Mucosa of descending colon (tissue), 3 donors: ENCODE measurements around the gene IFNL2. TPM values are rescaled to one million over a fixed set of nuclear protein-coding genes. Genes with fewer than 3 reads are reported as not detected.
"Not testable (repeated sequence)": the region's sequence is repeated elsewhere in the genome, so short reads cannot be mapped to it uniquely, and the experiment has no call there.

Source experiments
- ATAC-seq: fragments of 200-7000 bp; cut with Tn5 transposase; one replicate; pipeline ENCODE4 v1.9.1; 2020; ENCODE audit warnings: mild to moderate bottlenecking, moderate library complexity
- DNase-seq, 3 donors: peaks; one replicate each; pipeline ENCODE4 v3.0.0-alpha.2; 2020
- H3K36me3 ChIP-seq: fragments of 200-600 bp; one replicate; pipeline ENCODE4 v1.8.0; 2021; ENCODE audit warnings: low read depth, mild to moderate bottlenecking
- H3K4me1 ChIP-seq: fragments of 200-600 bp; one replicate; pipeline ENCODE4 v1.8.0; 2021; ENCODE audit warnings: low read depth, mild to moderate bottlenecking
- H3K4me3 ChIP-seq: fragments of 200-600 bp; one replicate; pipeline ENCODE4 v1.8.0; 2021; ENCODE audit warnings: mild to moderate bottlenecking
- H3K9me3 ChIP-seq: fragments of 200-600 bp; one replicate; pipeline ENCODE4 v1.8.0; 2021; ENCODE audit warnings: mild to moderate bottlenecking
- CTCF ChIP-seq: fragments of 200-600 bp; IDR thresholded peaks from one replicate; pipeline ENCODE4 v1.8.0; 2022; ENCODE audit warnings: antibody characterized with exemption, mild to moderate bottlenecking
- intact Hi-C, 2 donors: fragments of 100-400 bp; cut with DNase I in 1 of 2; cut with micrococcal nuclease in 1 of 2; formaldehyde crosslinking; loops; one replicate each; pipeline versions ENCODE4 v1.11.0 to v1.11.1; 2022; cut with DNase I, micrococcal nuclease
- total RNA-seq, 3 donors: library from RNA; stranded (reverse); fragmentation: NEBNext Ultra II Directional in 2 of 3; extraction: Animal tissue kit (Norgen Biotek cat#: 25700) in 2 of 3; gene quantifications; one replicate each; pipeline versions ENCODE4 v1.2.1 to v1.2.4, GENCODE V29; 2021 to 2023
- donor health status: DM: no; HTN: no; CAD: no; lungs with moderate emphysema.
- donor health status: DM: no; HTN: no; CAD: no.
- donor health status: DM: no; HTN: yes; CAD: no.

IFNL2 gene
- total RNA-seq, 3 donors from 2014 or later = not detected

- no peaks in the 10 kb centered on the region for H3K9me3 ChIP-seq
- no peak for TF ChIP-seq CTCF
- DNase-seq (no peak), ATAC-seq (no peak)
- H3K4me3 ChIP-seq = no peak overlapping the region
- no peaks in the 10 kb centered on the region for H3K4me1 ChIP-seq
- no peaks in the 10 kb centered on the region for H3K36me3 ChIP-seq
- intact Hi-C loops = no loop called here
Measured at GRCh38 chr19:39270036-39270871, 2.1 kb downstream of the IFNL2 start.

DNA sequence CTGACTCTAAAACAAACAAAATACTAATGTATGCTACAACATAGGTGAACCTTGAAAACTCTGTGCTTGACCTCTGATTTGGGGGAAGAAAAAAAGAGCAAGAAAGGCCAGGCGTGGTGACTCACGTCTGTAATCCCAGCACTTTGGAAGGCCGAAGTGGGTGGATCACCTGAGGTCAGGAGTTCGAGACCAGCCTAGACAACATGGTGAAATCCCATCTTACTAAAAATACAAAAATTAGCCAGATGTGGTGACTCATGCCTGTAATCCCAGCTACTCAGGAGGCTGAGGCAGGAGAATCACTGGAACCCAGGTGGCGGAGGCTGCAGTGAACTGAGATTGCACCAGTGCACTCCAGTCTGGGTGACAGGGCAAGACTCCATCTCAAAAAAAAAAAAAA, 5.7 kb downstream of the IFNL2 start:
- ATAC-seq, H3K4me1 ChIP-seq, H3K9me3 ChIP-seq, H3K36me3 ChIP-seq, DNase-seq, intact Hi-C loops, H3K4me3 ChIP-seq: not testable (repeated sequence)

GRCh38 chr19:39275578-39275977, 7.4 kb downstream of the IFNL2 start:
- Histone ChIP-seq H3K4me1 (no peaks in the 10 kb centered on the region), H3K4me3 (no peak overlapping the region), H3K36me3 (no peaks in the 10 kb centered on the region), H3K9me3 (no peaks in the 10 kb centered on the region)
- intact Hi-C loops = no loop called here
- ATAC-seq = no peak
- no peak for DNase-seq
- no peak for TF ChIP-seq CTCF

DNA sequence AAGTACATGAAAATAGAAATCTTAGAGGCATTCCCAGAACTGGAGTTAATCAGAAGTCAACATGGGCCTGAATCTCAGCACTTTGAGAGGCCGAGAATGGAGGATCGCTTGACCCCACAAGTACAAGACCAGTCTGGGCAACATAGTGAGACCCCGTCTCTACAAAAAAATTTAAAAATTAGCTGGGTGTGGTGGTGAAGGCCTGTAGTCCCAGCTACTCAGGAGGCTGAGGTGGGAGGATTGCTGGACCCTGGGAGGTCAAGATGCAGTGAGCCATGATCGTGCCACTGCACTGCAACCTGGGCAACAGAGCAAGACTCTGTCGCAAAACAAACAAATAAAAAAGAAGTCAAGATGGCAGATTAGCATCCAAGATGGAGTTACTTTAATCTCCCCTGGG, 8.5 kb downstream of the IFNL2 start:
- DNase-seq (no peak), ATAC-seq (no peak)
- TF ChIP-seq CTCF = no peak
- intact Hi-C loops = no loop called here
- no peaks in the 10 kb centered on the region for H3K4me1 ChIP-seq
- H3K36me3 ChIP-seq = no peaks in the 10 kb centered on the region
- H3K4me3 ChIP-seq = no peak overlapping the region
- no peaks in the 10 kb centered on the region for H3K9me3 ChIP-seq

GRCh38 chr19:39277598-39277997, 9.4 kb downstream of the IFNL2 start:
- Histone ChIP-seq H3K9me3 (no peaks in the 10 kb centered on the region), H3K36me3 (no peaks in the 10 kb centered on the region), H3K4me1 (no peaks in the 10 kb centered on the region), H3K4me3 (no peak overlapping the region)
- DNase-seq (no peak), ATAC-seq (peak; percentile 60)
- intact Hi-C loops = no loop called here
- no peak for TF ChIP-seq CTCF

- ATAC-seq (no peak), DNase-seq (no peak)
- Histone ChIP-seq H3K9me3 (no peaks in the 10 kb centered on the region), H3K36me3 (no peaks in the 10 kb centered on the region), H3K4me1 (no peaks in the 10 kb centered on the region), H3K4me3 (no peak overlapping the region)
- intact Hi-C loops = no loop called here
- TF ChIP-seq CTCF = no peak
Measured at GRCh38 chr19:39282021-39282420, 13.8 kb downstream of the IFNL2 start.
